ENCODE results near the gene IFT43.

GRCh38 chr14:76129851-76130576 lies 144.5 kb downstream of the IFT43 start:
- TF ChIP-seq CTCF (conservative IDR thresholded peaks at IDR 0.05) (no peak), EZH2 (IDR thresholded peaks at IDR 0.05; ENCODE audit: low read depth) (no peak)

All from PC-9 (cell line).